GM12873 (cell line): ENCODE results near the gene CEACAM19.

ENCODE experiments used
- TF ChIP-seq, protein P1 (sequence below): IDR thresholded peaks from 2 replicates; pipeline ENCODE4 v1.5.1; 2012; ENCODE audit warnings: low read depth, mild to moderate bottlenecking, moderate library complexity, low read length, control low read depth; ENCODE audit not compliant: insufficient read depth; ENCODE audit errors: missing control alignments

The CEACAM19 gene

DNA sequence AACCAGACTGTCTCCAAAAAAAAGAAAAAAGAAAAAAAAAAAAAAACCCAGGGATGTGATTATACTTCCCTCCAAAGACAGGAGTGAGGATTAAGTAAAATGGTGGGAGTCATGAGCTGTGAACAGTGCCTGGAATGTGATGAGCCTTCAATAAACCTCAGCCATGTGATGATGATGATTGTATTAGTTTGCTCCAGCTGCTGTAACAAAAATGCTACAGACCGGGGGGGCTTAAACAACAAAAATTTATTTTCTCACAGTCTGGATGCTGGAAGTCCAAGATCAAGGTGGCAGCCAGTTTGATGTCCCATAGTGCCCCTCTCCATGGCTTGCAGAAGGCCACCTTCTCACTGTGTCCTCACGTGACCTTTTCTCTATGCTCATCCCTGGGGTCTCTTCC is 36.5 kb upstream of the CEACAM19 start:
- TF ChIP-seq, protein P1, sequence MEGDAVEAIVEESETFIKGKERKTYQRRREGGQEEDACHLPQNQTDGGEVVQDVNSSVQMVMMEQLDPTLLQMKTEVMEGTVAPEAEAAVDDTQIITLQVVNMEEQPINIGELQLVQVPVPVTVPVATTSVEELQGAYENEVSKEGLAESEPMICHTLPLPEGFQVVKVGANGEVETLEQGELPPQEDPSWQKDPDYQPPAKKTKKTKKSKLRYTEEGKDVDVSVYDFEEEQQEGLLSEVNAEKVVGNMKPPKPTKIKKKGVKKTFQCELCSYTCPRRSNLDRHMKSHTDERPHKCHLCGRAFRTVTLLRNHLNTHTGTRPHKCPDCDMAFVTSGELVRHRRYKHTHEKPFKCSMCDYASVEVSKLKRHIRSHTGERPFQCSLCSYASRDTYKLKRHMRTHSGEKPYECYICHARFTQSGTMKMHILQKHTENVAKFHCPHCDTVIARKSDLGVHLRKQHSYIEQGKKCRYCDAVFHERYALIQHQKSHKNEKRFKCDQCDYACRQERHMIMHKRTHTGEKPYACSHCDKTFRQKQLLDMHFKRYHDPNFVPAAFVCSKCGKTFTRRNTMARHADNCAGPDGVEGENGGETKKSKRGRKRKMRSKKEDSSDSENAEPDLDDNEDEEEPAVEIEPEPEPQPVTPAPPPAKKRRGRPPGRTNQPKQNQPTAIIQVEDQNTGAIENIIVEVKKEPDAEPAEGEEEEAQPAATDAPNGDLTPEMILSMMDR, result no peak

GRCh38 chr19:44635581-44636438 is 35.5 kb upstream of the CEACAM19 start:
- TF ChIP-seq, protein P1, result no peak

- TF ChIP-seq, protein P1, result no peak
Measured at GRCh38 chr19:44636439-44637389, 34.6 kb upstream of the CEACAM19 start.

DNA sequence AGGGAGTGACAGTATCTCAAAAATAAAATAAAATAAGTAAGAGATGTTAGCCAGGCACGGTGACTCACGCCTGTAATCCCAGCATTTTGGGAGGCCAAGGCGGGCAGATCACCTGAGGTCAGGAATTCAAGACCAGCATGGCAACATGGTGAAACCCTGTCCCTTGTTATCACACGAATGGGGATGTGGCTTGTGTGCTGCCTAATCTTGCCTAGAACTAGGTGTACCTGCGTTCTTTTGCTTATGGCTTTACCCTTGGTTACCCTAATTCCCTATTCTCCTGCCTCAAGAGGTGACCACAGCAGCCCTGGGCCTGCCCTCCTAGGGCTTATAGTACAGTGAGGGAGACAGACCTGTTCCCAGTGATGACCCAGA is 33.9 kb upstream of the CEACAM19 start:
- TF ChIP-seq, protein P1, result no peak

DNA sequence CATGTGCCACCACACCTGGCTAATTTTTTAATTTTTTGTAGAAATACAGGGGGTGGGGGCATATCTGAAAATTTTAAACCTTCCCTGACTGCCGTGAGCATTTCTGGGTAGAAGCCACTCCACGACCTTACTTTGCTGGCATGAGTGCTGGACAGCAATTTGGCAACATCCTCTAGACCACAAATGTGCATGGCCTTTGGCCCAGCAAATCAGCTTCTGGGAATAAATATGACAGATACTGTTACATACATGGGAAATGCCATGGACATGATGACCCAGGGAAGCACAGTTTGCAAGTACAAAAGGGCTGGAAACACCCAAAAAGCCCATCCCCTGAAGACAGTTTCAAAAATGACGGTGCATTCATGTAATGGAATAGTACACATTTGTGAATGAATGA is 30.8 kb upstream of the CEACAM19 start:
- TF ChIP-seq, protein P1, result no peak

DNA sequence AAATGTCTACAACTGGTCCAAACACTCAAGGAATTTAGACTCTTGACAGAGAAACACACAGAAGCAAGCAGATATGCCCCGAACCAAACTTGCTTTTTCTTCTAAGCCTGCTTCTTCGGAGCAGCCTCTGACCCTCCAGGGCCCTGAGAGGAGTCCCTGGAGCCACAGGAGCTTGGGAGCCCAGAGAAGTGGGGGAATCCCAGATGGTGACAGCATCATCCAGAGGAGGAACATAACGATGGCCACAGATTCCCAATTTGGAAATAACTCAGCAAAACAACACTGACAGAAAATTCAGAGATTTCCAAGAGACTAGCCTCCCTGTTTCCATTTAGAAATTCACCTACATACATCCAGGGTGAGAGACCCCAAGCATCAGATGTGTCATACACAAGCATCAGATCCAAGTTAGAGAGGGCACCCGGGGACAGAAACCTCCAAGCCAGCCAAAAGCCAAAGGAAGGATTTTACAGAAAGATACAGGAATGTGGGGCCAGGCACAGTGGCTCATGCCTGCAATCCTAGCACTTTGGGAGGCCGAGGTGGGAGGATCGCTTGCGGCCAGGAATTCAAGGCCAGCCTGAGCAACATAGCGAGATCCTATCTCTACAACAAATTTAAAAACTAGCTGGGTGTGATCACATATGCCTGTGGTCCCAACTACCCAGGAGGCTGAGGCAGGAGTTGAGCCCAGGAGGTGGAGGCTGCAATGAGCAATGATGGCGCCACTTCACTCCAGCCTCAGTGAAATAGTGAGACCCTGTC is 29.6 kb upstream of the CEACAM19 start:
- TF ChIP-seq, protein P1, result no peak
